Mammary microvascular endothelial cell (primary cell): ENCODE measurements around the gene GYPC. TPM values are rescaled to one million over a fixed set of nuclear protein-coding genes. Genes with fewer than 3 reads are reported as not detected.

ENCODE experiments used
- total RNA-seq: library from RNA; depleted of rRNA; stranded (reverse); fragments of >200 nt; gene quantifications from 2 replicates; pipeline ENCODE4 v1.2.3, GENCODE V29; 2015

GYPC gene
- 125 and 128 TPM in 2 replicates for total RNA-seq

GRCh38 chr2:126655500-126656430 is at the start of gene GYPC:
TSS of gene GYPC (plus strand) at chr2:126656158. CDS start at chr2:126656264, 106 bp downstream.

Other genes starting within 250 kb of the GYPC start
- not detected in 2 replicates for gene TEX51, start 242.7 kb downstream of the GYPC start, total RNA-seq